ENCODE measurements around the gene ZNF69. TPM values are rescaled to one million over a fixed set of nuclear protein-coding genes. Genes with fewer than 3 reads are reported as not detected.

Gene ZNF69
- total and polyA plus RNA-seq, 2 of the 13 experiments (the other 11 are each of a cell fraction or from before 2014, with no cell fraction given) = 9.6 to 21.0 TPM

GRCh38 chr19:11860721-11861120 is 26.9 kb upstream of the ZNF69 start (continued):
- TF ChIP-seq HNF1A (IDR thresholded peaks at IDR 0.05; ENCODE audit: low read depth) (no peak), HNF1A (CRISPR knock-in tag; IDR thresholded peaks at IDR 0.05; ENCODE audit: borderline replicate concordance) (no peak), ZNF598 (CRISPR knock-in tag; IDR thresholded peaks at IDR 0.05; ENCODE audit: borderline replicate concordance) (no peak), ZNF24 (IDR thresholded peaks at IDR 0.05) (no peak), GFI1 (CRISPR knock-in tag; IDR thresholded peaks at IDR 0.05; ENCODE audit: borderline replicate concordance) (no peak), RORA (CRISPR knock-in tag; IDR thresholded peaks at IDR 0.05) (no peak), MYNN (CRISPR knock-in tag; IDR thresholded peaks at IDR 0.05; ENCODE audit: low read depth) (no peak), MTERF4 (CRISPR knock-in tag; IDR thresholded peaks at IDR 0.05) (no peak)

- Histone ChIP-seq H3K4me2 (ENCODE audit: low read depth, low read length) (no peak overlapping the region), H4K20me1 (ENCODE audit: insufficient read depth, low read length) (no peaks in the 10 kb centered on the region), H3K79me2 (ENCODE audit: insufficient read depth, low read length) (no peaks in the 10 kb centered on the region), H3K9me3 (ENCODE audit: low read length) (no peaks in the 10 kb centered on the region), H3K27me3 (ENCODE audit: control insufficient read depth in 1 of 2, insufficient read depth in 2 of 2, low read length in 2 of 2) (no peaks in the 10 kb centered on the region), H3K27ac (ENCODE audit: extremely low read length, insufficient read depth, low read length) (no peak overlapping the region), H3K9ac (ENCODE audit: insufficient read depth, low read depth, low read length) (no peak overlapping the region), H2AFZ (ENCODE audit: low read length) (no peak overlapping the region), H3K36me3 (replicated peaks in 1 of 2; ENCODE audit: control insufficient read depth in 1 of 2, insufficient read depth in 2 of 2, low read length in 2 of 2) (no peaks in the 10 kb centered on the region), H3K4me3 (replicated peaks in 1 of 3; ENCODE audit: insufficient read depth in 1 of 3, low read depth in 2 of 3, low read length in 3 of 3) (no peak overlapping the region), H3K4me1 (ENCODE audit: insufficient read depth, low read length) (no peaks in the 10 kb centered on the region)
- ChIA-PET POLR2A (no interaction called here), CTCF (ENCODE audit: low intra/inter-chr PET ratio, low total read pairs) (no interaction called here)
- TF ChIP-seq ZFY (CRISPR knock-in tag; IDR thresholded peaks at IDR 0.05) (no peak), SOX5 (CRISPR knock-in tag; IDR thresholded peaks at IDR 0.05; ENCODE audit: borderline replicate concordance) (no peak)
- DNase-seq (ENCODE audit: low spot score) (no peak), FAIRE-seq (no peak), ATAC-seq (no peak)
- WGBS (ENCODE audit: low lambda C conversion rate) = 60% methylated on average over 2 of the region's 2 CpGs
- in situ Hi-C loops (cut with HindIII; ENCODE audit: extremely low pct_ligation_motif_present, low pct_unique_long_range_greater_than_20kb) (no loop called here), intact Hi-C loops (cut with micrococcal nuclease; ENCODE audit: unreplicated experiment) (no loop called here)
- BruUV-seq (replicated peaks) = no TSS peak
Observed at GRCh38 chr19:11861301-11861700, 26.3 kb upstream of the ZNF69 start.
